NCI-H526 treated with DMSO at 0.1 percent for 48 hours (cell line): ENCODE measurements around the gene CASP5.

ENCODE experiments used
- DNase-seq: peaks from one replicate; lab custom pipeline; 2025; lab: John Stamatoyannopoulos, UW

CASP5 gene

GRCh38 chr11:104967534-104968354 lies 55.2 kb downstream of the CASP5 start:
- DNase-seq, result no peak

GRCh38 chr11:104965735-104966134 lies 57.2 kb downstream of the CASP5 start:
- DNase-seq, result no peak

- no peak for DNase-seq
Observed at GRCh38 chr11:104964247-104964646, 58.7 kb downstream of the CASP5 start.

GRCh38 chr11:104962852-104963251 lies 60.1 kb downstream of the CASP5 start:
- no peak for DNase-seq

- DNase-seq, result no peak
Observed at GRCh38 chr11:104957280-104957679, 65.7 kb downstream of the CASP5 start.

GRCh38 chr11:104956528-104956927 lies 66.4 kb downstream of the CASP5 start:
- DNase-seq, result no peak

- no peak for DNase-seq
Observed at GRCh38 chr11:104946907-104947306, 76.1 kb downstream of the CASP5 start.
